NCI-H510A treated with DMSO at 0.1 percent for 48 hours (cell line): ENCODE results near the gene LTV1.
"Not testable (repeated sequence)": the region's sequence is repeated elsewhere in the genome, so short reads cannot be mapped to it uniquely, and the experiment has no call there.

Experiments used
- DNase-seq: peaks from one replicate; lab custom pipeline; 2025; lab: John Stamatoyannopoulos, UW

The LTV1 gene

GRCh38 chr6:143842461-143842901 lies 657 bp upstream of the LTV1 start:
- DNase-seq: no peak

DNA sequence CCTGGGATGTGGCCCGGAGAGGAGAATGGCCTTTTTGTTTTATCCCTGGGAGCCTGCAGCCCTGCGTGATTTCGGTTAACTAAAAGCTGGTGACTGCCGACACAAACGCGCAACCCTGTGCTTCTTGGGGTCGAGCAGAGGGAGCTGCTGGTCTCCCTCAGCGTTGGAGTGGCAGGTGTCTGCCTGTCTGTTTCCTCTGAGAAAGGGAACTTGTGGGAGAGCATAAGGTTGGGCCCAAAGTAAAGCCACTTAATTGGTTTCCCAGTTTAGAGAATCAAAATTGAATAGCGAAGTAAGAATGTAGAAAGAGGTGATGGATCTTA lies 500 bp downstream of the LTV1 start:
- no peak for DNase-seq

DNA sequence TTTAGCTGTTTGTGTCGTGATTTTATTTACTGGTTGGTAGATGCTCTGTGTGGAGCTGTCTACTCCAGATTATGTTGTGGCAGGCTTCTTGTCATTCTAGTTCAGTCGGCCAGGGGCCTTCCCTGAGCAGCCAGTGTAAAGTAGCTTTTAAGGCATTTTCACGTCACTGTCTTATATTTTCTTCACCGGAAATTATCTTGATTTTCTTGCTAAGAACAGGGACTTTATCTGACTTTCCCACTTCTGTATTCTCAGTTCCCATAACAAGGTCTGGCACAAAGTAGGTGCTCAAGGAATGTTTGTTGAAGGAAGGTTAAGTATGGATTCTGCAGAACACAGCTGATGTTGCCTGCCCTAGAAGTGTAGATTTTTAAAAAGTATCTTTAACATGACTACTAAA lies 868 bp downstream of the LTV1 start:
- no peak for DNase-seq

DNA sequence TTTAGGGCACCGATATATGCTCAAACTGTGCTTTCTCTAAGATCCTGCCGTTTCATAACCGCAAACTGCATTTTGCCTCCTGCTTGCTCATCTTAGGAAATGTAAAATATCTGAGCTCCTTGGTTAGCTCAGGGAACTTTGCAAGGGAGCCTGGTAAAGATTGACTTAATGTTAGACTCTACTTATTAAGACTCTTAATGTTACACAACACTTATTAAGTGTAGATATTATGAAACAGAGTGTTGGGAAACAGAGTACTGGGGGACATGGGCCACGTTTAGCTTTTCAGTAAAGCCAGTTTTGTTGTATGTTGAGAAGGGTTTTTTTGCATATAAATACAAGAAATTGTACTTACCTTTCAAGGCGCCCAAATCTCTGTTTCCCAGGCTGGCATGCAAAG lies 1.9 kb downstream of the LTV1 start:
- DNase-seq: no peak

- DNase-seq: not testable (repeated sequence)
Observed at GRCh38 chr6:143851706-143852105, 8.6 kb downstream of the LTV1 start.

DNA sequence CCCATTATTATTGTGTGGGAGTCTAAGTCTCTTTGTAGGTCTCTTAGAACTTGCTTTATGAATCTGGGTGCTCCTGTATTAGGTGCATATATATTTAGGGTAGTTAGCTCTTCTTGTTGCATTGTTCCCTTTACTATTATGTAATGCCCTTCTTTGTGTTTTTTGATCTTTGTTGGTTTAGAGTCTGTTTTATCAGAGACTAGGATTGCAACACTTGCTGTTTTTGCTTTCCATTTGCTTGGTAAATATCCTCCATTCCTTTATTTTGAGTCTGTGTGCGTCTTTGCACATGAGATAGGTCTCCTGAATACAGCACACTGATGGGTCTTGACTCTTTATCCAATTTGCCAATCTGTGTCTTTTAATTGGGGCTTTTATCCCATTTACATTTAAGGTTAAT lies 11.9 kb downstream of the LTV1 start:
- not testable (repeated sequence) for DNase-seq

DNA sequence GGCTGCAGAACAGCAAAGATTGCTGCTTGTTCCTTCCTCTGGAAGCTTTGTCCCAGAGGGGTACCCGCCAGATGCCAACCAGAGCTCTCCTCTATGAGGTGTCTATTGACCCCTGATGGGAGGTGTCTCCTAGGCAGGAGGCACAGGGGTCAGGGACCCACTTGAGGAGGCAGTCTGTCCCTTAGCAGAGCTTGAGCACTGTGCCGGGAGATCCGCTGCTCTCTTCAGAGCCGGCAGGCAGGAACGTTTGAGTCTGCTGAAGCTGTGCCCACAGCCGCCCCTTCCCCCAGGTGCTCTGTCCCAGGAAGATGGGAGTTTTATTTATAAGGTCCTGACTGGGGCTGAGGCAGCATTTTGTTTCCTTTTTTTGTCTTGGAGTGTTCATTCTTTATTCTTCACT lies 13.6 kb downstream of the LTV1 start:
- not testable (repeated sequence) for DNase-seq

DNA sequence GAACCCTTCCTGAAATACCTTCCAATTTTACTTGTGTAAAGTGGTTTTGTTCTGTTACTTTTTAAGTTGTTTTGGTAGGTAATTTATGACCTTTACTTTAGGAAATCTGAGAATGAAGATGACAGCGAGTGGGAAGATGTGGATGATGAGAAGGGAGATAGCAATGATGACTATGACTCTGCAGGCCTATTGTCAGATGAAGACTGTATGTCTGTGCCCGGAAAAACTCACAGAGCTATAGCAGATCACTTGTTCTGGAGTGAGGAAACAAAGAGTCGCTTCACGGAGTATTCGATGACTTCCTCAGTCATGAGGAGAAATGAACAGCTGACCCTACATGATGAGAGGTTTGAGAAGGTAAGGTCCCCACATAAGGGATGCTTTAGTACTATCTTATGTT lies 14.5 kb downstream of the LTV1 start:
- no peak for DNase-seq

- DNase-seq: no peak
Observed at GRCh38 chr6:143859891-143860660, 16.9 kb downstream of the LTV1 start.

DNA sequence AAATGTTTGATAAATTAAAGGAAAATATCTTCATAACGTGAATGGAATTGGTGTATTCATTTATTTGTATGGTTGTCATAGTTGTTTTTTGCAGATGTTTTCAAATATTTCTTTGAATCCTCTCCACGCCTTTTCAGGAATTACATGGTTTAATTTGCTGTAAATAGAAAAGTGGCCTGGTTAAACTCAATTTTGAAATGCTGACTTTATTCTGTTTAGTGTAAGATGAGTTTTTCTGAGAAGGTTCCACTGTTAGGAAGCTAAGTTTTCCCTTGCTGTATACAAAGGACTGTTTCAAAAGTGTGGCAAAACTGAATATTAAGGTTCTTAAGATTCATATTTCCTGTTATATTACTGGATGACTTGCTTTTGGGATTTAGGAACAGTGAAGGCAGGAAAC lies 20.6 kb downstream of the LTV1 start:
- DNase-seq: no peak

DNA sequence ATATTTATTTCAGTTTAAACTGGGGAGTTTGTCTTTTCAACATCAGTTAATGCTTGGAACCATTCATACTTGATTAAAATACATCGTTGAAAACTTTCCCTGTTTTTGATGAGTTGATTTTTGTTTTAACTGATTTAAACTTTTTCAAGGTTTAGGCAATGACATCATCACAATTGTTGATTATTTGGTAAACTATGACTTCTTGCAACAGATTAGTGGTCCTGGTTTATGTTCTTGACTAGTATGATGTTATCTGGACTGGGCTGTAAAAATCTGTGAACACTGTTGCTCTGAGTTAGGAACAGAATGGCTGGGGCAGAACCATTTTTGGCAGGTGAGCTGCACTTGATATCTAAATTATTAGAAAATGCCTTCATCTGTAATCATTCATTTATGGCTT lies 21.1 kb downstream of the LTV1 start, which contains the start of gene ZC2HC1B:
Gene ZC2HC1B, plus strand, starts transcription at position 241 of the 400 bp plus-strand sequence. Its CDS starts 66 bp downstream, at position 307.
- DNase-seq: no peak

DNA sequence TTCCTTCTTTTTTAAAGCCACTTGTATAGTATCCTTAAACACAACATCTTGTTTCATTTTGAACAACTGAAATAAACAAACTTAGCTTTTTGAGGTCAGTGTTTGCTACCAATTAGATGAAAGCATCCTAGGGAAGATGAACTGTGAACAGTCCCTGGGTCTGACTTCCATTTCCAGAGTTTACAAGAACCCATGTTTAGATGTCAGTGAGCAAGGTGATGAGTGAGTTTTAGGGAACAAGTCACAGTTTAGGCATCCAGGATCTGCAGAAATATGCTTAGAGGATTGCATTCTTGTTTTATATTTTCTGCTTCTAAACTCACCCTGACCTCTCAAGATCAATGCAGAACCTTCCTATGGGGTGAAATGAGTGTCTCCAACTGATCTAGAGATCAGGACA lies 24.1 kb downstream of the LTV1 start:
- no peak for DNase-seq

- DNase-seq: not testable (repeated sequence)
Observed at GRCh38 chr6:143868808-143869207, 25.7 kb downstream of the LTV1 start.

GRCh38 chr6:143871202-143871730 lies 28.1 kb downstream of the LTV1 start:
- DNase-seq: not testable (repeated sequence)

DNA sequence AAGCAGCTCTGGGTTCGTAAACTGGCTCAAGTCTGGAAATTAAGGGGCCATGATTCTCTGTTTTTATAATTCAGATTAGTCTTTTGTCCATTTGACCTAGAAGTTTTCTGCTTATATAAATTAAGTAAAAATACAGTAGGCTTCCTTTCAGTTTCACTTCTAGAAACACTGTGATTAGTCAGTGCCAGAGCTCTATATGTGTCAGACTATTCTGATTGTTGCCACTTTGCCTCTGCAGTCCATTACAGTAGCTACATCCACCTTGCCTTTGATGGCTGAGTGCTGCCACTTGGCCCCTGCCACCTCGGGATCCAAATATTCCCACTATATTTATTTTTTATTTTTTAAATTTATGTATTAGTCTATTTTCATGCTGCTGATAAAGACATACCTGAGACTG lies 29.1 kb downstream of the LTV1 start:
- no peak for DNase-seq

DNA sequence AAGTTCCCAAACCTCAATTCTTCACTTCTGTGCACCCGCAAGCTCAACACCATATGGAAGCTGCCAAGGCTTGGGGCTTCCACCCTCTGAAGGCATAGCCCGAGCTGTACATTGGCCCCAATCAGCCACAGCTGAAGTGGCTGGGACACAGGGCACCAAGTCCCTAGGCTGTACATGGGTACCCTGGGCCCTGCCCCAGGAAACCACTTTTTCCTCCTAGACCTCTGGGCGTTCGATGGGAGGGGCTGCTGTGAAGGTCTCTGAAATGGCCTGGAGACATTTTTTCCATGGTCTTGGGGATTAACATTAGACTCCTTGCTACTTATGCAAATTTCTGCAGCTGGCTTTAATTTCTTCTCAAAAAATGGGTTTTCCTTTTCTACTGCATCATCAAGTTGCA lies 30.5 kb downstream of the LTV1 start:
- DNase-seq: not testable (repeated sequence)

DNA sequence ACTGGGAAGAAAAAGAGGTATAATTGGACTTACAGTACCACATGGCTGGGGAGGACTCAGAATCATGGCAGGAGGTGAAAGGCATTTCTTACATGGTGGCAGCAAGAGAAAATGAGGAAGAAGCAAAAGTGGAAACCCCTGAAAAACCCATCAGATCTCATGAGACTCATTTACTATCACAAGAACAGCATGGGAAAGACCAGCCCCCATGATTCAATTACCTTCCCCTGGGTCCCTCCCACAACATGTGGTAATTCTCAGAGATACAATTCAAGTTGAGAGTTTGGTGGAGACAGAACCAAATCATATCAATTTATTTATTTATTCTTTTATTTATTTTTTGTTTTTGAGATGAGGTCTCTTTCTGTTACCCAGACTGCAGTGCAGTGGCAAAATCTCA lies 31.4 kb downstream of the LTV1 start:
- not testable (repeated sequence) for DNase-seq

DNA sequence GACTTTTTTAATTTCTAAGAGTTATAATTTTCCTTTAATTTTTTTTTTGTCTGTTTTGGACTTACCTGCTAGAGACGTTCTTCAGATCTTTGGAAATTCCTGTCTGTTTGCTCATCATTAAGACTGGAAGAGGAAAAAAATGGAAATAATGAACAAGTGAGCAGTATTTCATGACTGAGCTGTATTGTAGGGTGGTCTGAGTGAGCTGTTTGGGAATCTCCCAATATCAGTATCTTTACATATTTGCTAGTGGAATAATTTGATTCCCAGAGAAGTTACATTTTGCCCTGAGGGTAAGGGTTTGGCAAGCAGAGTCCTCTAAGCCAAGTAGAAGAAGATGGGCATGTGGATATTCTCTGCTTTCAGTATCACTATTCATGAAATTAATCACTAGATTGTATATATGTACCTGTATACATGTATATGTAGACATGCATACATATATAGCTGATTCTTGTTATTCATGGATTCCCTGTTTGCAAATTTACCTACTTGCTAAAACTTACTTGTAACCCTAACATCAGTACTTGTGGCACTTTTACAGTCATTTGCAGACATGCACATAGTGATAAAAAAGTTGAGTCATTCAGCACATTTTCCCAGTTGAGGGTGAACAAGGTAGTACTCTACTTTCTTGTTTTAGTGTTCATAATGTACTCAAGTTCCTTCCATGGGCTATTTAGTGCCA lies 34.6 kb downstream of the LTV1 start:
- no peak for DNase-seq

GRCh38 chr6:143878272-143878760 lies 35.2 kb downstream of the LTV1 start:
- DNase-seq: no peak

- no peak for DNase-seq
Observed at GRCh38 chr6:143880412-143880811, 37.3 kb downstream of the LTV1 start.

- no peak for DNase-seq
Observed at GRCh38 chr6:143882401-143882930, 39.3 kb downstream of the LTV1 start.

DNA sequence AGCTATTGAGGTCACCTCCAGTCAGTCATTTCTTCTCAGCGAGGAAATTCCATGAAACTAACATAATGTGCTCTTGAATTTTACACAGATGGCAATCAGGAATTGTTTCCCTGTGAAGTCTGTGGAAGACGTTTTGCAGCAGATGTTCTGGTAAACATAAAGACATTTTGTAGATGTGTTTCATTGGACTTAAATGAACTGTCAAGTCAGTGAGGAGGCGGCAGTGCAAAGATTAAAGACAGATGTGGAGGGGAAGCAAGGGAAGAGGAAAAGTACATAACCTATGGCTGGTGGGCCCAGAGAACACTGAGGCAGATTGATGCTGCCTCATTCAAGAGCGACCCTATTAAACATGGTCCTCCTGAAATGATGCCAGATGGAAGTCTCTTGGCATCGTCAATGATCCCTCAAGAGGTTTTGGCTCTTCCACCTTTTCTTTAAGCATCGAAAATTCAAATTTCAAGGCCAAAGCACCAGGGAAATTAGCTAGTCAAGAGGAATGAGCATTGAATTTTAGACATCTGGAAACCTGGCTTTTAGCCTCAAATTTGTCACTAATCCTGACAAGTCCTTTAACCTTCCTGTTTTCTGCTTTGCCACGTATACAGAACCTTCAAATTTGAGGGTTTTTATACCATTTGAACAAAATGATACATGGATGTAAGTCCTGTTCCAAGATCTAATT lies 41.2 kb downstream of the LTV1 start:
- no peak for DNase-seq
